AG04450 (cell line): ENCODE data around the gene ZNF688. TPM values are rescaled to one million over a fixed set of nuclear protein-coding genes. Genes with fewer than 3 reads are reported as not detected.

ENCODE experiments used
- CTCF ChIA-PET: fragments of 300-600, 350-600 bp; formaldehyde crosslinking; extraction: SDS; loops from one replicate; lab custom pipeline; 2022; ENCODE audit warnings: antibody characterized with exemption, inconsistent platforms; lab: Charles Lee
- POLR2A ChIA-PET: fragments of 350-600 bp; formaldehyde crosslinking; extraction: SDS; loops from one replicate; lab custom pipeline; 2021; ENCODE audit warnings: antibody characterized with exemption, inconsistent platforms; lab: Yijun Ruan, JAX
- DNase-seq: peaks from one replicate; pipeline ENCODE4 v3.0.0-alpha.2; 2011; ENCODE audit warnings: low read depth, low spot score
- H3K27ac ChIP-seq: one replicate; pipeline ENCODE4 v1.5.1; 2012; ENCODE audit warnings: low read depth, low read length, control low read depth
- H3K27me3 ChIP-seq: one replicate; pipeline ENCODE4 v1.6.0; 2012; ENCODE audit warnings: low read length; ENCODE audit not compliant: control insufficient read depth, insufficient read depth
- H3K4me3 ChIP-seq: 2 replicates; pipeline ENCODE4 v1.5.1; 2011; ENCODE audit warnings: mild to moderate bottlenecking, low read depth, low read length, control low read depth
- H3K9me3 ChIP-seq: 2 replicates; pipeline ENCODE4 v1.5.1; 2012; ENCODE audit warnings: low read length; ENCODE audit not compliant: control insufficient read depth, insufficient read depth
- CTCF ChIP-seq: IDR thresholded peaks from 2 replicates; pipeline ENCODE4 v1.5.1; 2011; ENCODE audit warnings: low read depth, low read length, control low read depth, inconsistent platforms
- polyA plus RNA-seq: library from polyadenylated mRNA; depleted of rRNA; stranded (reverse); fragments of >200 nt; gene quantifications from 2 replicates; pipeline ENCODE4 v1.2.3, GENCODE V29; 2011; rRNA removed
- small RNA-seq: library from RNA; depleted of rRNA; stranded (forward); fragments of <200 nt; gene quantifications from one replicate; pipeline ENCODE3, GENCODE V24; 2012; ENCODE audit warnings: low read depth; ENCODE audit not compliant: insufficient read length

Gene ZNF688
- polyA plus RNA-seq, 1 experiment = 6.8 TPM

- POLR2A ChIA-PET = no interaction called here
- CTCF ChIA-PET = interaction anchor here (0.6 to 1.2 kb wide), 2 partner anchors 73 to 75 kb away, joined by 3 read pairs; no protein-coding TSS in a partner anchor
- Histone ChIP-seq H3K4me3 (no peak overlapping the region), H3K27ac (peak overlapping the region; percentile 21), H3K9me3 (no peaks in the 10 kb centered on the region; the same call in 1 of the 2 replicates), H3K27me3 (peaks cover 4% of the 10 kb centered on the region)
- no peak for DNase-seq
- TF ChIP-seq CTCF = no peak
Observed at GRCh38 chr16:30521873-30522641, 49.5 kb downstream of the ZNF688 start.

GRCh38 chr16:30521476-30521872 lies 50.0 kb downstream of the ZNF688 start:
- TF ChIP-seq CTCF = no peak
- ChIA-PET POLR2A (no interaction called here), CTCF (interaction anchor here (1.2 kb wide), 1 partner anchor 74 kb away, joined by 3 read pairs; no protein-coding TSS in a partner anchor)
- no peak for DNase-seq
- H3K4me3 ChIP-seq = no peak overlapping the region
- H3K27ac ChIP-seq = no peak overlapping the region
- H3K27me3 ChIP-seq = peaks cover 5% of the 10 kb centered on the region
- no peaks in the 10 kb centered on the region; the same call in 1 of the 2 replicates for H3K9me3 ChIP-seq

Small RNA genes lying within 50 kb of the gene (small RNA-seq; reads per million reads assigned to genes)
- gene AC093249.4 = not detected

Other genes with a start within 250 kb of the ZNF688 start
- gene CD2BP2, start 216.4 kb downstream of the ZNF688 start, polyA plus RNA-seq = 48.9 and 49.5 TPM in 2 replicates
- gene TBC1D10B, start 201.2 kb downstream of the ZNF688 start, polyA plus RNA-seq = 12.0 and 14.8 TPM in 2 replicates
- gene MYL11, start 196.9 kb downstream of the ZNF688 start, polyA plus RNA-seq = 0.55 TPM in 1 of 2 replicates, not detected in the other
- not detected in 2 replicates for gene SEPTIN1, start 189.2 kb downstream of the ZNF688 start, polyA plus RNA-seq
- 4.3 and 5.3 TPM in 2 replicates for gene ZNF48, start 176.3 kb downstream of the ZNF688 start, polyA plus RNA-seq
- 9.3 and 10.1 TPM in 2 replicates for gene ZNF771, start 164.1 kb downstream of the ZNF688 start, polyA plus RNA-seq
- gene DCTPP1, start 141.7 kb downstream of the ZNF688 start, polyA plus RNA-seq = 34.1 and 34.7 TPM in 2 replicates
- gene SEPHS2, start 125.8 kb downstream of the ZNF688 start, polyA plus RNA-seq = 41.2 and 47.1 TPM in 2 replicates
- gene ITGAL, start 99.0 kb downstream of the ZNF688 start, polyA plus RNA-seq = not detected in 2 replicates
- gene ZNF768, start 45.1 kb downstream of the ZNF688 start, polyA plus RNA-seq = 9.8 and 14.5 TPM in 2 replicates
- gene ZNF747, start 36.9 kb downstream of the ZNF688 start, polyA plus RNA-seq = 4.9 and 5.0 TPM in 2 replicates
- gene ZNF764, start 13.3 kb downstream of the ZNF688 start, polyA plus RNA-seq = 2.5 and 3.2 TPM in 2 replicates
- gene ZNF785, start 14.0 kb upstream of the ZNF688 start, polyA plus RNA-seq = 4.7 and 6.6 TPM in 2 replicates
- 4.0 and 4.2 TPM in 2 replicates for gene ZNF689, start 38.7 kb upstream of the ZNF688 start, polyA plus RNA-seq
- gene PRR14, start 79.2 kb upstream of the ZNF688 start, polyA plus RNA-seq = 4.9 and 6.9 TPM in 2 replicates
- 5.0 and 9.0 TPM in 2 replicates for gene FBRS, start 86.7 kb upstream of the ZNF688 start, polyA plus RNA-seq
- 3.1 and 5.8 TPM in 2 replicates for gene SRCAP, start 127.5 kb upstream of the ZNF688 start, polyA plus RNA-seq
- gene PHKG2, start 176.7 kb upstream of the ZNF688 start, polyA plus RNA-seq = 21.7 and 26.0 TPM in 2 replicates
- gene CFAP119, start 190.3 kb upstream of the ZNF688 start, polyA plus RNA-seq = 2.6 and 3.1 TPM in 2 replicates
- gene RNF40, start 190.6 kb upstream of the ZNF688 start, polyA plus RNA-seq = 66.8 and 75.5 TPM in 2 replicates
- 5.1 and 8.0 TPM in 2 replicates for gene ZNF629, start 215.5 kb upstream of the ZNF688 start, polyA plus RNA-seq